HL-60 (cell line): ENCODE data around the gene TRIM25.

ENCODE experiments used
- CTCF ChIP-seq: IDR thresholded peaks from one replicate; pipeline ENCODE4 v1.5.1; 2011; ENCODE audit warnings: low read length, control low read depth, inconsistent platforms; ENCODE audit not compliant: insufficient read depth
- GABPA ChIP-seq: IDR thresholded peaks from 2 replicates; pipeline ENCODE4 v1.6.1; 2012; ENCODE audit warnings: low read depth
- POLR2AphosphoS5 ChIP-seq: IDR thresholded peaks from 2 replicates; pipeline ENCODE4 v1.6.1; 2012; ENCODE audit warnings: low read depth
- REST ChIP-seq: IDR thresholded peaks from 2 replicates; pipeline ENCODE4 v1.6.1; 2012; ENCODE audit warnings: low read depth; ENCODE audit not compliant: insufficient replicate concordance
- SPI1 ChIP-seq: IDR thresholded peaks from 2 replicates; pipeline ENCODE4 v1.6.1; 2012; ENCODE audit warnings: low read depth, mild to moderate bottlenecking, borderline replicate concordance

GRCh38 chr17:56886288-56886731, 27.5 kb downstream of the TRIM25 start:
- TF ChIP-seq CTCF (no peak), GABPA (no peak), REST (no peak), POLR2AphosphoS5 (peak; percentile 18; the same call in 1 of the 2 replicates), SPI1 (no peak)
